GM12878 (cell line): ENCODE data around the gene TLR1. TPM values are rescaled to one million over a fixed set of nuclear protein-coding genes. Genes with fewer than 3 reads are reported as not detected.

Experiments
- ATAC-seq: fragments of 200-7000 bp; cut with Tn5 transposase; 3 replicates; pipeline ENCODE4 v1.9.1; 2020; ENCODE audit warnings: mild to moderate bottlenecking, moderate library complexity
- BruUV-seq: library from RNA; stranded (reverse); fragments of 400-500 nt; replicated peaks from 2 replicates; lab custom pipeline; 2021; lab: Mats Ljungman, UMichigan
- CTCF ChIA-PET: fragments of 300-600 bp; sonication (Branson Sonifier 250); formaldehyde crosslinking; extraction: SDS; loops from one replicate; lab custom pipeline; 2021; ENCODE audit warnings: inconsistent platforms; lab: Yijun Ruan, JAX
- POLR2A ChIA-PET: fragments of 350-600 bp; formaldehyde crosslinking; extraction: SDS; loops from one replicate; lab custom pipeline; 2021; ENCODE audit warnings: inconsistent platforms; lab: Charles Lee
- RAD21 ChIA-PET: fragments of 300-600 bp; sonication (Branson Sonifier 250); formaldehyde crosslinking; loops from one replicate; lab custom pipeline; 2023; ENCODE audit warnings: antibody characterized with exemption; ENCODE audit not compliant: unreplicated experiment; lab: Charles Lee
- SMC1A ChIA-PET: fragments of 300-600 bp; sonication (Branson Sonifier 250); formaldehyde crosslinking; loops from one replicate; lab custom pipeline; 2023; ENCODE audit not compliant: unreplicated experiment, uncharacterized antibody; lab: Charles Lee
- DNase-seq: peaks from one replicate; pipeline ENCODE4 v3.0.0-alpha.2; 2011; ENCODE audit warnings: low read depth, low spot score
- FAIRE-seq: peaks from 3 replicates; lab custom pipeline; 2011; peaks lifted over from hg19 to GRCh38; lab: Jason Lieb, UNC
- H2AFZ ChIP-seq: 2 replicates; pipeline ENCODE4 v1.6.0; 2011; ENCODE audit warnings: low read depth, low read length, control low read depth; ENCODE audit not compliant: control insufficient read depth
- H3K27ac ChIP-seq: 2 replicates; pipeline ENCODE4 v1.5.1; 2011; ENCODE audit warnings: control low read depth; ENCODE audit not compliant: control insufficient read depth, insufficient read depth
- H3K27me3 ChIP-seq, 2 experiments: replicated peaks in 1 of 2; 2 replicates each; pipeline versions ENCODE4 v1.6.0 to v1.6.1; 2011; ENCODE audit warnings: low read length in 1 of 2; ENCODE audit not compliant: control insufficient read depth in 2 of 2, insufficient read depth in 2 of 2
- H3K36me3 ChIP-seq, 2 experiments: 2 replicates each; pipeline ENCODE4 v1.5.1; 2011; ENCODE audit warnings: low read length in 1 of 2; ENCODE audit not compliant: control insufficient read depth in 2 of 2, insufficient read depth in 2 of 2
- H3K4me1 ChIP-seq: 2 replicates; pipeline ENCODE4 v1.6.1; 2011; ENCODE audit warnings: mild to moderate bottlenecking, low read length, moderate library complexity, mixed read lengths; ENCODE audit not compliant: control insufficient read depth, insufficient read depth
- H3K4me2 ChIP-seq: 2 replicates; pipeline ENCODE4 v1.6.0; 2011; ENCODE audit warnings: control low read depth; ENCODE audit not compliant: control insufficient read depth, insufficient read depth
- H3K4me3 ChIP-seq: fragments of 200-600 bp; sonication (generic); 2 replicates; pipeline ENCODE4 v1.5.1; 2016
- H3K79me2 ChIP-seq: 2 replicates; pipeline ENCODE4 v1.6.0; 2011; ENCODE audit warnings: low read length; ENCODE audit not compliant: control insufficient read depth, insufficient read depth
- H3K9ac ChIP-seq: 2 replicates; pipeline ENCODE4 v1.8.0; 2011; ENCODE audit warnings: low read length, control low read depth, mixed read lengths; ENCODE audit not compliant: control insufficient read depth, insufficient read depth
- H3K9me3 ChIP-seq: replicated peaks from 3 replicates; pipeline ENCODE4 v1.5.1; 2011; ENCODE audit warnings: mild to moderate bottlenecking, low read length; ENCODE audit not compliant: control insufficient read depth, insufficient read depth
- H4K20me1 ChIP-seq: 2 replicates; pipeline ENCODE4 v1.6.0; 2011; ENCODE audit not compliant: control insufficient read depth, insufficient read depth
- CEBPZ ChIP-seq: fragments of 150-350 bp; IDR thresholded peaks from 2 replicates; pipeline ENCODE4 v1.6.1; 2016; ENCODE audit warnings: low read depth, low read length
- DPF2 ChIP-seq: fragments of 450-650 bp; IDR thresholded peaks from 2 replicates; pipeline ENCODE4 v1.6.1; 2017; ENCODE audit warnings: mild to moderate bottlenecking
- KLF5 ChIP-seq: fragments of 450-650 bp; IDR thresholded peaks from 2 replicates; pipeline ENCODE4 v1.6.1; 2014; ENCODE audit warnings: mild to moderate bottlenecking; ENCODE audit not compliant: partially characterized antibody
- MLLT1 ChIP-seq: fragments of 450-650 bp; IDR thresholded peaks from 2 replicates; pipeline ENCODE4 v1.6.1; 2016; ENCODE audit warnings: mild to moderate bottlenecking
- PML ChIP-seq: IDR thresholded peaks from 2 replicates; pipeline ENCODE4 v1.6.1; 2012; ENCODE audit warnings: low read length, inconsistent platforms
- POLR2AphosphoS5 ChIP-seq: IDR thresholded peaks from 2 replicates; pipeline ENCODE4 v1.6.1; 2011; ENCODE audit warnings: mild to moderate bottlenecking, low read length, inconsistent platforms
- POU2F2 ChIP-seq: IDR thresholded peaks from 3 replicates; pipeline ENCODE4 v1.6.1; 2011; ENCODE audit warnings: low read depth, mild to moderate bottlenecking, low read length, borderline replicate concordance
- REST ChIP-seq: IDR thresholded peaks from 2 replicates; pipeline ENCODE4 v1.6.1; 2012; ENCODE audit warnings: mild to moderate bottlenecking, low read depth, low read length
- TCF7 ChIP-seq: IDR thresholded peaks from 2 replicates; pipeline ENCODE4 v1.6.1; 2014; ENCODE audit warnings: antibody characterized with exemption, borderline replicate concordance
- ZBTB33 ChIP-seq: fragments of 450-650 bp; IDR thresholded peaks from 2 replicates; pipeline ENCODE4 v1.6.1; 2017; ENCODE audit warnings: mild to moderate bottlenecking
- WGBS: methylation state at CpG from one replicate; pipeline ENCODE4 v1.1.6; 2016; ENCODE audit warnings: low lambda C conversion rate; ENCODE audit not compliant: insufficient replicate concordance, insufficient coverage; ENCODE audit errors: missing lambda C conversion rate; 5-methylcytosine and 5-hydroxymethylcytosine counted together
- in situ Hi-C: fragments of 300-500 bp; cut with MboI; formaldehyde crosslinking; loops from 9 replicates; pipeline ENCODE4 v1.14.3; 2018; ENCODE audit warnings: mixed read lengths
- intact Hi-C: fragments of 100-400 bp; cut with micrococcal nuclease; formaldehyde crosslinking; loops from one replicate; pipeline ENCODE4 v1.14.2; 2022; ENCODE audit not compliant: unreplicated experiment
- polyA plus RNA-seq, 11 experiments: library from polyadenylated mRNA; depleted of rRNA in 4 of 11; unstranded in 6 of 11; stranded (reverse) in 5 of 11; fragments of >200 nt; fragmentation: Nextera tagmentation in 4 of 11; fragmentation: Illumina TruSeq in 1 of 11; extraction: Ambion mirVana in 4 of 11; extraction: Trizol in 1 of 11; gene quantifications; 1 replicate in 1 of 11; 2 replicates in 10 of 11; pipeline versions ENCODE4 v1.2.1 to v1.2.3, GENCODE V29; 2011 to 2016; ENCODE audit warnings: inconsistent platforms in 2 of 11, missing spikeins in 2 of 11, low read depth in 1 of 11
- total RNA-seq, 4 experiments: library from RNA; depleted of rRNA in 3 of 4; stranded (reverse); fragments of >200 nt in 3 of 4; fragmentation: Illumina TruSeq in 1 of 4; extraction: Trizol in 1 of 4; gene quantifications; 2 replicates each; pipeline versions ENCODE4 v1.2.1 to v1.2.3, GENCODE V29; 2013 to 2021

The TLR1 gene
- total and polyA plus RNA-seq, 10 of the 15 experiments (the other 5 are each of a cell fraction or from before 2014, with no cell fraction given) = 9.3 to 57.1 (median 20.4) TPM

- Histone ChIP-seq H3K4me1 (peaks cover 20% of the 10 kb centered on the region), H4K20me1 (no peaks in the 10 kb centered on the region), H3K36me3 (peaks cover 4 to 23% of the 10 kb centered on the region in 2 experiments; a peak in 3 of 4 replicates), H3K4me3 (peak overlapping the region; percentile 41), H3K4me2 (peak overlapping the region; percentile 73), H2AFZ (no peak overlapping the region), H3K27me3 (no peaks in the 10 kb centered on the region), H3K9me3 (peaks cover 48% of the 10 kb centered on the region), H3K9ac (peak overlapping the region; percentile 78), H3K79me2 (peaks cover 29% of the 10 kb centered on the region), H3K27ac (peak overlapping the region; percentile 86)
- RAD21 ChIA-PET = interaction anchor here (0.5 to 6.7 kb wide), 17 partner anchors 11 to 724 kb away, joined by 3 to 216 read pairs (median 9); partner anchors contain the start of genes TLR10 and TMEM156
- in situ Hi-C loops (loop anchor here (25.0 kb wide), 1 partner anchor 1385 kb away; the partner anchor contains the start of gene RHOH), intact Hi-C loops (no loop called here)
- SMC1A ChIA-PET = interaction anchor here (0.6 to 13.9 kb wide), 20 partner anchors 10 to 670 kb away, joined by 3 to 278 read pairs (median 9); partner anchors contain the start of genes TLR10 and TLR6
- FAIRE-seq (no peak), DNase-seq (no peak), ATAC-seq (no peak)
- CTCF ChIA-PET = interaction anchor here (0.6 to 7.0 kb wide), 17 partner anchors 9 to 639 kb away, joined by 3 to 175 read pairs (median 12); partner anchors contain the start of genes TLR10 and TLR6
- POLR2A ChIA-PET = interaction anchor here (1.3 to 6.8 kb wide), 9 partner anchors 7 to 86 kb away, joined by 3 to 110 read pairs (median 21); partner anchors contain the start of genes TLR10 and TLR6
- no TSS peak for BruUV-seq
- WGBS = 87% methylated on average over 15 of the region's 15 CpGs
- no peak for TF ChIP-seq PML
- TF ChIP-seq ZBTB33 = peak; percentile 10; the same call in 1 of the 2 replicates
- peak; percentile 51; the same call in 1 of the 2 replicates for TF ChIP-seq POLR2AphosphoS5
- no peak for TF ChIP-seq TCF7
- TF ChIP-seq REST = no peak
- TF ChIP-seq DPF2 = 0 out of 2 replicates have a peak, but pooled peaks have one; percentile 13
- 0 out of 3 replicates have a peak, but pooled peaks have one; percentile 2 for TF ChIP-seq POU2F2
- TF ChIP-seq MLLT1 = peak; percentile 88
- peak; percentile 73 for TF ChIP-seq KLF5
- peak; percentile 40; the same call in 1 of the 2 replicates for TF ChIP-seq CEBPZ
These were observed 1.8 kb downstream of the TLR1 start for GRCh38 chr4:38802561-38803355.
